HEK293 (cell line): ENCODE measurements around the gene SOX5.

ENCODE experiments used
- CTCF ChIA-PET: fragments of 350-600 bp; formaldehyde crosslinking; extraction: SDS; loops from one replicate; lab custom pipeline; 2021; ENCODE audit warnings: antibody characterized with exemption; lab: Yijun Ruan, JAX
- POLR2A ChIA-PET: fragments of 300-600 bp; formaldehyde crosslinking; extraction: SDS; loops from one replicate; lab custom pipeline; 2020; ENCODE audit warnings: antibody characterized with exemption, inconsistent platforms; lab: Yijun Ruan, JAX
- H3K27ac ChIP-seq: fragments of 200-500 bp; sonication (Bioruptor generic); 2 replicates; pipeline ENCODE4 v1.5.1; 2014; ENCODE audit warnings: low read depth, low read length, control low read depth, inconsistent platforms; ENCODE audit errors: extremely low read depth
- H3K36me3 ChIP-seq, 2 experiments: fragments of 200-500 bp in 1 of 2; sonication (Bioruptor generic) in 1 of 2; 1 replicate in 1 of 2; 2 replicates in 1 of 2; pipeline ENCODE4 v1.5.1; 2014 to 2017; ENCODE audit warnings: inconsistent platforms in 2 of 2, low read length in 2 of 2; ENCODE audit not compliant: control insufficient read depth in 2 of 2, insufficient read depth in 1 of 2
- H3K4me1 ChIP-seq: fragments of 200-500 bp; sonication (Bioruptor generic); 2 replicates; pipeline ENCODE4 v1.5.1; 2014; ENCODE audit warnings: mild to moderate bottlenecking, low read length, inconsistent platforms; ENCODE audit not compliant: control insufficient read depth, insufficient read depth
- H3K4me3 ChIP-seq: 2 replicates; pipeline ENCODE4 v1.5.1; 2011; ENCODE audit warnings: low read depth, mild to moderate bottlenecking, control low read depth, low read length, moderate library complexity
- H3K9me3 ChIP-seq: fragments of 200-500 bp; sonication (Bioruptor generic); 2 replicates; pipeline ENCODE4 v1.5.1; 2014; ENCODE audit warnings: low read depth, low read length, inconsistent platforms; ENCODE audit not compliant: control insufficient read depth, insufficient read depth
- BCL11B ChIP-seq: fragments of 450-650 bp; formaldehyde crosslinking; IDR thresholded peaks from 2 replicates; pipeline ENCODE4 v1.5.1; 2016; ENCODE audit warnings: low read depth, missing biosample characterization, missing genetic modification characterization
- KLF9 ChIP-seq: fragments of 450-650 bp; formaldehyde crosslinking; IDR thresholded peaks from 2 replicates; pipeline ENCODE4 v1.5.1; 2016; ENCODE audit warnings: missing biosample characterization, missing genetic modification characterization, low read depth
- MEIS1 ChIP-seq: sonication (generic); formaldehyde crosslinking; IDR thresholded peaks from 2 replicates; pipeline ENCODE4 v1.8.1; 2022; ENCODE audit warnings: missing genetic modification reagents, mild to moderate bottlenecking, borderline replicate concordance
- MYNN ChIP-seq: fragments of 450-650 bp; formaldehyde crosslinking; IDR thresholded peaks from 2 replicates; pipeline ENCODE4 v1.5.1; 2016; ENCODE audit warnings: missing biosample characterization, missing genetic modification characterization, borderline replicate concordance
- PRDM1 ChIP-seq: fragments of 450-650 bp; formaldehyde crosslinking; IDR thresholded peaks from 2 replicates; pipeline ENCODE4; 2016; ENCODE audit warnings: missing biosample characterization, missing genetic modification characterization
- SP7 ChIP-seq: fragments of 450-650 bp; formaldehyde crosslinking; IDR thresholded peaks from 2 replicates; pipeline ENCODE4 v1.5.1; 2016; ENCODE audit warnings: missing biosample characterization, missing genetic modification characterization
- TCF7L2 ChIP-seq: IDR thresholded peaks from 2 replicates; pipeline ENCODE4 v1.6.1; 2011; ENCODE audit warnings: low read depth, mild to moderate bottlenecking, inconsistent platforms, low read length, moderate library complexity, borderline replicate concordance
- ZBTB49 ChIP-seq: fragments of 450-650 bp; formaldehyde crosslinking; IDR thresholded peaks from 2 replicates; pipeline ENCODE4 v1.5.1; 2016; ENCODE audit warnings: missing biosample characterization, missing genetic modification characterization, low read depth
- ZBTB7A ChIP-seq: fragments of 450-650 bp; formaldehyde crosslinking; IDR thresholded peaks from 2 replicates; pipeline ENCODE4 v1.5.1; 2016; ENCODE audit warnings: low read depth, missing biosample characterization, missing genetic modification characterization
- ZIC2 ChIP-seq: fragments of 450-650 bp; formaldehyde crosslinking; IDR thresholded peaks from 2 replicates; pipeline ENCODE4 v1.5.1; 2016; ENCODE audit warnings: missing biosample characterization, missing genetic modification characterization
- ZNF239 ChIP-seq: fragments of 450-650 bp; formaldehyde crosslinking; IDR thresholded peaks from 2 replicates; pipeline ENCODE4 v1.5.1; 2016; ENCODE audit warnings: missing biosample characterization, missing genetic modification characterization
- ZNF292 ChIP-seq: fragments of 450-650 bp; formaldehyde crosslinking; IDR thresholded peaks from 2 replicates; pipeline ENCODE4 v1.5.1; 2016; ENCODE audit warnings: low read depth, missing biosample characterization, missing genetic modification characterization, borderline replicate concordance
- ZNF366 ChIP-seq: fragments of 450-650 bp; formaldehyde crosslinking; conservative IDR thresholded peaks from 2 replicates; pipeline ENCODE4 v1.5.1; 2016; ENCODE audit warnings: missing biosample characterization, missing genetic modification characterization
- ZNF596 ChIP-seq: fragments of 450-650 bp; IDR thresholded peaks from 2 replicates; pipeline ENCODE4 v1.5.0; 2018; ENCODE audit warnings: missing biosample characterization, mild to moderate bottlenecking, missing genetic modification characterization, moderate library complexity
- ZNF600 ChIP-seq: fragments of 450-650 bp; formaldehyde crosslinking; IDR thresholded peaks from 2 replicates; pipeline ENCODE4 v1.5.1; 2016; ENCODE audit warnings: missing biosample characterization, missing genetic modification characterization
- ZNF658 ChIP-seq: fragments of 450-650 bp; formaldehyde crosslinking; IDR thresholded peaks from 2 replicates; pipeline ENCODE4; 2016; ENCODE audit warnings: missing biosample characterization, missing genetic modification characterization

The SOX5 gene

GRCh38 chr12:23781118-23781517, 168.4 kb downstream of the SOX5 start:
- no peaks in the 10 kb centered on the region for H3K4me1 ChIP-seq
- ChIA-PET CTCF (no interaction called here), POLR2A (no interaction called here)
- no peak overlapping the region for H3K27ac ChIP-seq
- TF ChIP-seq ZNF239 (tag by site-specific recombination) (no peak), PRDM1 (tag by site-specific recombination) (no peak), ZBTB7A (tag by site-specific recombination) (no peak), BCL11B (tag by site-specific recombination) (no peak), ZNF596 (no peak)
- no peaks in the 10 kb centered on the region for H3K36me3 ChIP-seq
- H3K9me3 ChIP-seq = no peaks in the 10 kb centered on the region
- H3K4me3 ChIP-seq = no peak overlapping the region

GRCh38 chr12:23775208-23775607, 174.3 kb downstream of the SOX5 start:
- TF ChIP-seq MEIS1 (CRISPR knock-in tag) (no peak), KLF9 (tag by site-specific recombination) (no peak), ZNF292 (tag by site-specific recombination) (no peak), TCF7L2 (no peak), MYNN (no peak)
- no peaks in the 10 kb centered on the region for H3K9me3 ChIP-seq
- H3K4me1 ChIP-seq = no peaks in the 10 kb centered on the region
- ChIA-PET CTCF (no interaction called here), POLR2A (no interaction called here)
- no peak overlapping the region for H3K4me3 ChIP-seq
- H3K27ac ChIP-seq = no peak overlapping the region
- no peaks in the 10 kb centered on the region for H3K36me3 ChIP-seq

- H3K27ac ChIP-seq = no peak overlapping the region
- no peak overlapping the region for H3K4me3 ChIP-seq
- CTCF ChIA-PET = interaction anchor here (0.7 kb wide), 1 partner anchor 1821 kb away, joined by 3 read pairs; no protein-coding TSS in a partner anchor
- no peak for TF ChIP-seq ZNF366 (tag by site-specific recombination)
- no peak for TF ChIP-seq ZNF658 (tag by site-specific recombination)
- no peak for TF ChIP-seq SP7 (tag by site-specific recombination)
- TF ChIP-seq ZIC2 (tag by site-specific recombination) = no peak
- TF ChIP-seq ZBTB49 (tag by site-specific recombination) = no peak
- no peak for TF ChIP-seq ZNF600 (tag by site-specific recombination)
- no peaks in the 10 kb centered on the region for H3K4me1 ChIP-seq
- no peaks in the 10 kb centered on the region for H3K9me3 ChIP-seq
- POLR2A ChIA-PET = no interaction called here
- no peaks in the 10 kb centered on the region for H3K36me3 ChIP-seq
Observed at GRCh38 chr12:23771240-23771949, 178.1 kb downstream of the SOX5 start.
